HepG2 (cell line): ENCODE results near the gene GNA15. TPM values are rescaled to one million over a fixed set of nuclear protein-coding genes. Genes with fewer than 3 reads are reported as not detected.

ENCODE experiments used
- ATAC-seq: fragments of 200-7000 bp; cut with Tn5 transposase; 3 replicates; pipeline ENCODE4 v1.9.1; 2020; ENCODE audit warnings: mild to moderate bottlenecking, moderate library complexity
- BruUV-seq: library from RNA; stranded (reverse); fragments of 400-500 nt; replicated peaks from 2 replicates; lab custom pipeline; 2021; lab: Mats Ljungman, UMichigan
- CTCF ChIA-PET: fragments of 300-600 bp; formaldehyde crosslinking; extraction: SDS; loops from one replicate; lab custom pipeline; 2021; ENCODE audit warnings: low total read pairs, inconsistent platforms, low intra/inter-chr PET ratio; lab: Yijun Ruan, JAX
- POLR2A ChIA-PET: fragments of 350-600 bp; sonication (Branson Sonifier 250); formaldehyde crosslinking; loops from one replicate; lab custom pipeline; 2020; ENCODE audit warnings: antibody characterized with exemption, inconsistent platforms; lab: Yijun Ruan, JAX
- DNase-seq: peaks from one replicate; pipeline ENCODE4 v3.0.0-alpha.2; 2015; ENCODE audit warnings: low spot score
- FAIRE-seq: peaks from 3 replicates; lab custom pipeline; 2011; peaks lifted over from hg19 to GRCh38; lab: Jason Lieb, UNC
- H2AFZ ChIP-seq: one replicate; pipeline ENCODE4 v1.6.1; 2011; ENCODE audit warnings: low read length, inconsistent platforms
- H3K27ac ChIP-seq: fragments of 300-600 bp; 3 replicates; pipeline ENCODE4 v1.8.0; 2011; ENCODE audit warnings: mixed run types, mild to moderate bottlenecking, mixed read lengths, low read length, inconsistent platforms; ENCODE audit not compliant: insufficient read depth; ENCODE audit errors: extremely low read length
- H3K27me3 ChIP-seq, 2 experiments: fragments of 200-600 bp in 1 of 2; 2 replicates in 1 of 2; 3 replicates in 1 of 2; pipeline versions ENCODE4 v1.6.0 to v1.8.0; 2011; ENCODE audit warnings: low read length in 2 of 2, mild to moderate bottlenecking in 2 of 2, moderate library complexity in 2 of 2, inconsistent platforms in 1 of 2; ENCODE audit not compliant: insufficient read depth in 2 of 2, control insufficient read depth in 1 of 2
- H3K36me3 ChIP-seq, 2 experiments: fragments of 200-600 bp in 1 of 2; replicated peaks in 1 of 2; 2 replicates in 1 of 2; 3 replicates in 1 of 2; pipeline versions ENCODE4 v1.5.1 to v1.8.0; 2011; ENCODE audit warnings: low read length in 2 of 2, inconsistent platforms in 1 of 2; ENCODE audit not compliant: insufficient read depth in 2 of 2, control insufficient read depth in 1 of 2
- H3K4me1 ChIP-seq: 2 replicates; pipeline ENCODE4 v1.5.1; 2012; ENCODE audit warnings: low read length, inconsistent platforms; ENCODE audit not compliant: insufficient read depth
- H3K4me2 ChIP-seq: 2 replicates; pipeline ENCODE4 v1.6.0; 2011; ENCODE audit warnings: low read depth, low read length, inconsistent platforms
- H3K4me3 ChIP-seq, 3 experiments: fragments of 200-600 bp in 1 of 3; sonication (generic), shearing (Covaris generic) in 1 of 3; replicated peaks in 1 of 3; 2 replicates each; pipeline ENCODE4 v1.5.1; 2011 to 2016; ENCODE audit warnings: low read length in 3 of 3, inconsistent platforms in 2 of 3, low read depth in 2 of 3, mild to moderate bottlenecking in 2 of 3, control low read depth in 1 of 3, mixed read lengths in 1 of 3; ENCODE audit not compliant: insufficient read depth in 1 of 3
- H3K79me2 ChIP-seq: one replicate; pipeline ENCODE4 v1.6.1; 2011; ENCODE audit warnings: low read length, inconsistent platforms; ENCODE audit not compliant: insufficient read depth
- H3K9ac ChIP-seq: 2 replicates; pipeline ENCODE4 v1.6.0; 2011; ENCODE audit warnings: mild to moderate bottlenecking, low read depth, low read length, inconsistent platforms; ENCODE audit not compliant: insufficient read depth
- H3K9me3 ChIP-seq: 2 replicates; pipeline ENCODE4 v1.5.1; 2012; ENCODE audit warnings: mild to moderate bottlenecking, low read length
- H4K20me1 ChIP-seq: 2 replicates; pipeline ENCODE4 v1.6.0; 2011; ENCODE audit warnings: inconsistent platforms, mild to moderate bottlenecking, low read length, moderate library complexity; ENCODE audit not compliant: insufficient read depth
- AHR ChIP-seq: IDR thresholded peaks from 2 replicates; pipeline ENCODE4 v1.6.1; 2018; ENCODE audit warnings: missing genetic modification reagents, missing compliant biosample characterization
- FIP1L1 ChIP-seq: fragments of 200-400 bp; formaldehyde crosslinking; IDR thresholded peaks from 2 replicates; pipeline ENCODE4 v1.6.1; 2018; ENCODE audit warnings: low read depth, mild to moderate bottlenecking, low read length, moderate library complexity, borderline replicate concordance; ENCODE audit not compliant: insufficient read depth
- PTBP1 ChIP-seq: fragments of 200-400 bp; formaldehyde crosslinking; IDR thresholded peaks from 2 replicates; pipeline ENCODE4 v1.6.1; 2018; ENCODE audit warnings: low read length, low read depth; ENCODE audit not compliant: poor library complexity, severe bottlenecking
- REPIN1 ChIP-seq: sonication (generic); formaldehyde crosslinking; IDR thresholded peaks from 2 replicates; pipeline ENCODE4 v1.8.0; 2022; ENCODE audit warnings: missing genetic modification reagents, low read depth, mild to moderate bottlenecking, borderline replicate concordance
- WIZ ChIP-seq: sonication (generic); formaldehyde crosslinking; IDR thresholded peaks from 2 replicates; pipeline ENCODE4 v1.5.1; 2020; ENCODE audit warnings: mild to moderate bottlenecking, missing genetic modification reagents
- ZBTB14 ChIP-seq: sonication (generic); formaldehyde crosslinking; IDR thresholded peaks from 2 replicates; pipeline ENCODE4 v1.4.0; 2020; ENCODE audit warnings: missing genetic modification reagents
- ZMAT5 ChIP-seq: sonication (generic); formaldehyde crosslinking; IDR thresholded peaks from 2 replicates; pipeline ENCODE4 v1.5.0; 2020; ENCODE audit warnings: mild to moderate bottlenecking, low read depth, missing genetic modification reagents, borderline replicate concordance
- ZNF264 ChIP-seq: sonication (generic); formaldehyde crosslinking; IDR thresholded peaks from 2 replicates; pipeline ENCODE4 v1.4.0; 2020; ENCODE audit warnings: missing genetic modification reagents
- ZNF281 ChIP-seq: sonication (generic); formaldehyde crosslinking; IDR thresholded peaks from 2 replicates; pipeline ENCODE4 v1.4.0; 2020; ENCODE audit warnings: missing genetic modification reagents, borderline replicate concordance
- ZNF362 ChIP-seq: sonication (generic); formaldehyde crosslinking; IDR thresholded peaks from 2 replicates; pipeline ENCODE4 v1.4.0; 2020; ENCODE audit warnings: missing genetic modification reagents, mild to moderate bottlenecking, borderline replicate concordance
- ZNF572 ChIP-seq: sonication (generic); formaldehyde crosslinking; IDR thresholded peaks from 2 replicates; pipeline ENCODE4 v1.5.1; 2020; ENCODE audit warnings: mild to moderate bottlenecking, missing genetic modification reagents
- ZNF678 ChIP-seq: sonication (generic); formaldehyde crosslinking; IDR thresholded peaks from 2 replicates; pipeline ENCODE4 v1.4.0; 2020; ENCODE audit warnings: mild to moderate bottlenecking, missing genetic modification reagents
- ZNF691 ChIP-seq: sonication (generic); formaldehyde crosslinking; IDR thresholded peaks from 2 replicates; pipeline ENCODE4 v1.4.0; 2020; ENCODE audit warnings: missing genetic modification reagents, low read depth, mild to moderate bottlenecking, borderline replicate concordance
- ZNF704 ChIP-seq: sonication (generic); formaldehyde crosslinking; IDR thresholded peaks from 2 replicates; pipeline ENCODE4 v1.8.1; 2023; ENCODE audit warnings: mild to moderate bottlenecking, inconsistent platforms, moderate library complexity, missing genetic modification reagents, borderline replicate concordance
- ZNF724P ChIP-seq: sonication (generic); formaldehyde crosslinking; IDR thresholded peaks from 2 replicates; pipeline ENCODE4 v1.8.0; 2022; ENCODE audit warnings: missing genetic modification reagents, borderline replicate concordance
- WGBS: methylation state at CpG from one replicate; pipeline ENCODE4 v1.1.6; 2017; ENCODE audit warnings: low lambda C conversion rate; 5-methylcytosine and 5-hydroxymethylcytosine counted together
- in situ Hi-C: cut with HindIII; loops from 2 replicates; pipeline ENCODE4 v1.10.0; 2017; ENCODE audit warnings: low pct_unique_long_range_greater_than_20kb; ENCODE audit not compliant: extremely low pct_ligation_motif_present
- intact Hi-C: fragments of 100-400 bp; cut with micrococcal nuclease; formaldehyde crosslinking; loops from one replicate; pipeline ENCODE4 v1.10.0; 2022; ENCODE audit not compliant: unreplicated experiment
- polyA plus RNA-seq, 8 experiments: library from polyadenylated mRNA; depleted of rRNA in 3 of 8; stranded (reverse) in 7 of 8; unstranded in 1 of 8; fragments of >200 nt; fragmentation: Illumina TruSeq in 4 of 8; extraction: Trizol in 4 of 8; gene quantifications; 2 replicates each; pipeline versions ENCODE4 v1.2.1 to v1.2.3, GENCODE V29; 2011 to 2016; ENCODE audit warnings: low read depth in 4 of 8, missing spikeins in 1 of 8, mixed read lengths in 1 of 8; ENCODE audit not compliant: insufficient read depth in 1 of 8
- total RNA-seq, 5 experiments: library from RNA; depleted of rRNA; stranded (reverse); fragments of >200 nt; fragmentation: Illumina TruSeq; extraction: Trizol; gene quantifications; 2 replicates each; pipeline ENCODE4 v1.2.3, GENCODE V29; 2016; ENCODE audit warnings: low read depth in 1 of 5

Gene GNA15
- total and polyA plus RNA-seq, 2 of the 13 experiments (the other 11 are each of a cell fraction or from before 2014, with no cell fraction given) = not detected

- WGBS = 96% methylated on average over 13 of the region's 14 CpGs
- intact Hi-C loops = no loop called here
- ChIA-PET CTCF (no interaction called here), POLR2A (no interaction called here)
- Histone ChIP-seq H3K79me2 (no peaks in the 10 kb centered on the region), H3K9ac (no peak overlapping the region), H3K4me2 (no peak overlapping the region), H4K20me1 (no peaks in the 10 kb centered on the region), H3K9me3 (no peaks in the 10 kb centered on the region), H3K36me3 (peaks cover 3 to 18% of the 10 kb centered on the region in 2 experiments; a peak in 3 of 5 replicates), H3K4me3 (no peak overlapping the region), H3K4me1 (no peaks in the 10 kb centered on the region), H3K27me3 (no peaks in the 10 kb centered on the region), H2AFZ (no peak overlapping the region), H3K27ac (no peak overlapping the region)
- no TSS peak for BruUV-seq
- ATAC-seq (no peak), FAIRE-seq (no peak), DNase-seq (no peak)
- in situ Hi-C loops = no loop called here
- no peak for TF ChIP-seq PTBP1
- no peak for TF ChIP-seq ZNF724P
- TF ChIP-seq ZNF572 (CRISPR knock-in tag) = no peak
- no peak for TF ChIP-seq ZNF362 (CRISPR knock-in tag)
- TF ChIP-seq REPIN1 (CRISPR knock-in tag) = no peak
- no peak for TF ChIP-seq ZNF704
- TF ChIP-seq ZBTB14 (CRISPR knock-in tag) = no peak
- TF ChIP-seq ZNF264 (CRISPR knock-in tag) = no peak
- TF ChIP-seq ZNF678 (CRISPR knock-in tag) = no peak
- TF ChIP-seq WIZ = no peak
- no peak for TF ChIP-seq ZNF281
- TF ChIP-seq ZMAT5 (CRISPR knock-in tag) = no peak
- TF ChIP-seq ZNF691 = no peak
- no peak for TF ChIP-seq FIP1L1
- no peak for TF ChIP-seq AHR
Observed at GRCh38 chr19:3196933-3197205, 61.0 kb downstream of the GNA15 start.
